ENCODE measurements around the gene SULT2B1.

SULT2B1 gene

DNA sequence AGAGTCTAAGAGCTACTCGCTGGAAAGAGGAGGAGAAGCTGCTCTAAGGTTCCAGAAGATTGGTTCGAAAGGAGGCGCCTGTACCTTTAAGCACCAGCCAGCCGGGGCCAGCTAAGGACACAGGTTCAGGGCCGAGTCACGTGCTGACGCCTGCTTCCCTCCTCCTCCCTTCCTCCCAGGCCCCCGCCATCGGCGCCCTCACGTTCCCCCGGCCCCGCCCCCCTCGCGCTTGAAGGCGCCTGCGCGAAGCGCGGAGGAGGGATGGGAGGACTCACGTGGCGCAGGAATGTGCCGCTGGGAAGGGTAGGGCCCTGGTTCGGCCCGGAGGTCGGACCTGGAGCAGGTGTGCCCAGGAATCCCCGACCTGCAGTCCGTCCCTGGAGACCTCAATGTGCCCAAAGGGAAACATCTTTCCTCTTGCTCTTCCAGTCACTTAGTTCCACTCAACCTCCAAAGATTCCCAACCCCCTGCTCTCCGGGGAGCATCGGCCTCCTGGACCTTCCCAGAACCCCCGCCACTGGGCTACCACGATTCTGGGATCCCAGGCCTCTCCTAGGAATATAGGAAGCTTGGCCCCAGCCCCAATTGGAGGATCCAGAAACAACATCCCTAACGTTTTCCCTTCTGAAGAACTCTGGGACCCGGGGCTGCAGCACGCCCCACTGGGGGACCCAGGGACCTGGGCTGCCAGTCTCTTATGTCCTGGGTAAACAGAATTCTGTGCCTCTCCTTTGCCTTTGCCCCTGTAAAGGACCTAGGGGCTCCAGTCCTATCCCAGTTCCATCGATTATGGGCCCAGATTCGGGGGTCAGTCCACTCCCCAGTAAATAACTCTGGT, 82.7 kb downstream of the SULT2B1 start:
- DNase-seq (ENCODE audit: low spot score) = peak; percentile 96

DNA sequence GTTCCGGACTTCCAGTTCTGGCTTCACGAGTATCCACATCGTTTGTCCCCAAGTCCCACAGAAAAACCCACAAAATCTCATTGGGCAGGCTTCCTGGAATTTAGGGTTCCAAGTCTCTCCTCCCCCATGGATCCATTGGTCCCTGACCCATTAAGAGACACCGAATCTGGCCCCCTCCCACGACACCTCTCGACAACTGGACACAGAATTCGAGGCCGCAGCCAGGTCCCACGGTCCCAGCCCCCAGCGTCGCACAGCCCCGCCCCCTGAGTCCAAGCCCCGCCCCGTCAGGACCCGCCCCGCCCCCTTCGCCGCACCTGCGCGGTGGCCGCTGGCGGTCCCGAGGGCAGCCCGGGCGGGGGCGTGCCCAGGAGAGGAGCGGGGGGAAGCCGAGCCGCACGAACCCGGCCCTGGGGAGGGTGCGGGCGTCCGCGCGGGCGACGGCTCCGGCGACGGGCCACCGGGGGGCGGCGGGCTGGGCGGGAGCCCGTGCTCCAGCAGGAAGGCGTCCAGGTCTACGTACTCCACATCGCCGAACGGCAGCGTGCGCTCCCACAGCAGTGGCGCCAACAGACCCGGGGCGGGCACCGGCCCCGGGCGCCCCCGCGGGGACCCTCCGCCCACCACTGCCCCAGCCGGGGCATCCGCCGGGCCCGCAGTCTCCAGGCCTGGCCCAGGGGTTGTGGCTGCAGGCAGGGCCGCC, 83.4 kb downstream of the SULT2B1 start:
- DNase-seq (ENCODE audit: low spot score) = peak; percentile 86

DNA sequence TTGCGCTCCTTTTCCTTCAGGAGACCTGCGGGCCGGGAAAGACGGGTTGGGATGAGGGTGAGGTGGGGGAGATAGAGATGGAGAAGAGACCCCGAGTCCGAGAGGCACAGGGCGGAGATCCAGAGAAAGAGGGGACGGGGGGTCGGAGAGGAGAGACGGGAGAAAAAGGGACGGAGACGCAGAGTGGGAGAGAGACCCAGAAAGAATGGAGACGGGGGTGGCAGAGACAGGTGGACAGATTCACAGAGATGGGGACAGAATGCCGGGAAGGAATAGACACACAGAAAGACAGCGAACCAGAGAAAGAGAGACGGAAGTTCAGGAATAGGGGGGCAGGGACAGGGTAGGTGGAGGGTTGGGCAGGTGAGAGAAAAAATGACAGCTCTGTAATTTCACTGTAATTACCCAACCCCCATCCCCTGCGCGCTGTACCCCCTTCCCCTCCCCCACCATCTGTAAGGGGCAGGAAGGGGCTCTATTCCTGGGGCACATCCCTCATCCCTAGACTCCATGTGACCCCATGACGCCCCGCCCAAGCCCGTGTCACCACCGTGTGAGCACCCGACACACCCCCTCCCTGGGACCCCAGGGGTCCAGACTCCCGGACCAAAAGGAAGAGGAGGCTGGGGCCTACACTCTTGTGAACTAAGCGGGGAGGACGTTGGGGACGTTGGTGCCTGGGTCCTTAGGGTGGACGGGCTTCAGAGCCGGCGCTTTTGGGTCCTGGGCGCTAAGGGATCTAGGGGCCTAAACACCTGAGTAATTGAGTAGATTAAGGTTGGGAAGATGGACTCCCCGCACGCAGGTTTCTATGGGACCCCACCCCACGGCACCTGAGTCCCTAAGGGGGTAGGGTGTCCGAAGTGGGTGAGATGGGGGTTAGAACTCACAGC, 84.2 kb downstream of the SULT2B1 start:
- DNase-seq (ENCODE audit: low spot score) = no peak

DNA sequence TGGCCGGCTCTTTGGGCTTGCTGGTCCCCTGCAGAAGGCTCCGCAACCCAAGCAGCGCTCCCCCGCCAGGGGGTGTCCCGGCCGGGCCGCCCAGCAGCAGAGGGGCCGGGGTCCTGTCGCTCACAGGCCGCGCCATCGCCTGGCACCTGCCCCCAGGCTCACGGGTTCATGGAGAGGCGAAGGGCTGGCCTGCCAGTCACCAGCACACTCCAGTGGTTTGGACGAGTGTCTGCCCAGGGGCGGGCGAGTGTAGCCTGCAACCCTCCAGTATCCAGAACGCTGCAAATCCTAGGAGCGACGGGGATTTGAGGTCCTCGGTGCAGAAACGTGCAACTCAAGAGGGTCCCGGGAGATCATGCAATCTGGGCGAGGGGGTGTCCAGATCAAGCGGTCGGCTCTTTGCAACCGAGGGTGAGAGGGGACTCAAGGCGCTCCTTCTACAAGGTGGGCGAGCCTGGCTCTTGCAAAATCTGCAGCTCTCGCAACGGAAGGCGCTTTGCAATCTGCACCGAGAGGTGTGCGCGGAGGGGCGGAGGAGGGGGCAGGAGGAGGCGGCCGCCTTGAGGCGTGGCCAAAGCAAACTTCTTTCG, 85.0 kb downstream of the SULT2B1 start, which contains the start of gene DBP:
Gene DBP (minus strand): TSS at position 521 of the 590 bp plus-strand sequence. CDS start 385 bp downstream, at position 136.
- DNase-seq (ENCODE audit: low spot score) = no peak

DNA sequence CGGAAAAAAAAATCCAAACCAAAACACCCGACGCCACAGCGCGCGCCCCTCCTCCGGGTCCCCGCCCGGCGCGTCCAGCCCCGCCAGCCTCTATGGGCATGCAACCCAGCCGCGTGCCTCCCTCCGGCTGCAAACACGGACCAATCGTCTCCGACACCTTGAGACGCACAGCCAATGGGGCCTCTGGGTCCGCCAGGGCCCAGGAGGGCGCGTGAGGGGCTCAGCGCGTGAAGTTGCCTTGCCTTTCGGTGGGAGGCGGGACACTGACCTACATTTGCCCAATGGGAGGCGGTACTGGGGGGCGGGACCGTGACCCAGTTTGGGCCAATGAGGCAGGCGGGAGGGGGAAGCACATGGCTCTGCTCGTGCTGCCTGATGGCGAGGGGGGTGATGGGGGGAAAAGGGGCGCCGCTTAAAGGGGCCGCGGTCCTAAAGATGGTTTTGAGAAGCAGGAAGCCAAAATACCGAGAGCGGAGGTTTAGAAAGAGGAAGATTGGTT, 85.5 kb downstream of the SULT2B1 start:
- peak; percentile 97 for DNase-seq (ENCODE audit: low spot score)

DNA sequence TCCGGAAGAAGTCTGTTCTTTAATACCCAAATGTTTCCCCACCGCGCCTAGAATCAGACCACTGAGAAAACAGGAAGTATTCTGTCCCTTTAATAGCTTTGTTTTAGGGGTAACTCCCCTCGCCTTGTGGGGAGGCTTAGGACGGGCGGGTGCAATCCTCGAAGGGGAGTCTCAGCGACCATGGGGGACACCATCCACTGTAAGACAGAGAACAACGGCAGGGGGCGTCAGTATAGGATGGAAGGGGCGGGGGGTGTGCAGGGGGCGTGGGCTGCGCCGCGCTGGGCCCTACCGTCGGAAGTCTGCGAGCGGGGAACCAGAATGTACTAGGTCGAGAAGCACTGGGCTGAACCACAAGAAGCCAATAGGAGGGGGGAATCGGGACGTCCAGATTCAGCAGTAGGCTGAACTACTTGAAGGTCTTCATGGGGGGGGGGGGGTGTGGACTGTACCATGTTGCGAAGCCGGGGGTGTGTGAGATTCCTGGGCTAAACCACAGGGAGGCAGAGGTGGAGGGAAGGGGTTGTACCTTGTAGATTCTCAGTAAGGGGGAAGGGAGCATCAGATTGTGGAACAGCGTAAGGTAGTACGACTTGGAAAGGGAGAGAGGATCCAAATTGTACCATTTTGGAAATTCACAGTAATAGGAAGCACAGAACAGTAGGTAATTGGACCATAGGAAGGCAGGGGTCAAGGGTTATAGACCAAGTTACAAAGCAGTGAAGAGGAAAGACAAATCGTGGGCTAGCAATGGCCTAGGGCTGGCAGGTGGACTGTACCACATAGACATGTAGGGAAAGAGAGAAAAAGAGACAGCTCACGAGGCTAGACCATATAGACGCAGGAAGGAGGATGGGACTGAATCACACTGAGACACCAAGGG, 86.2 kb downstream of the SULT2B1 start:
- DNase-seq (ENCODE audit: low spot score) = peak; percentile 78

DNA sequence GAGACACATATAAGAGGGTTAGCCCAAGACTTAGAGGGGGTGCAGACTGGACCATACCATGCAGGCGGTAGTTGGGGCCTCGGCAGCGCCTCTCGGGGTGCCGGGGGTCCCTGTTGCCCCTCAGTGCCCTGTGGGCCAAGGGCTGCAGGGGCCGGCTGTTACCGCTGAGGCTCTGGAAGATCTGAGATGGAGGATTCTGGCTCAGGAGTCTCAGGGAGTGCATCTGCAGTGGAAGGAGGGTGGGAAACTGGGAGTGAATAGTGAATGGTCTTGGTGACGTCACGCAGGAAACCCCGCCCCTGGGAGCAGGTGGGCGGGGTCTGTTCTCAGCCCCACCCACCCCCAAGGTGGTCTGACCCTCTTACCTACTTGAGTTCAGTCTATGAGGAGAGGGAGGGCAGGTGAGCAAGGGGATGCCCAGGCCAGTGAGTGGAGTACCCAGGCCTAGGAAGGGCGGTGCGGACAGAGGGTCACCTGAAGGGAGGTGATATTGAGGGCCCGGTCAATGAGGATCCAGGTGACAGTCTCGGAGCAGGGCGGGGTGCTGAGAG, 86.9 kb downstream of the SULT2B1 start:
- DNase-seq (ENCODE audit: low spot score) = no peak

DNA sequence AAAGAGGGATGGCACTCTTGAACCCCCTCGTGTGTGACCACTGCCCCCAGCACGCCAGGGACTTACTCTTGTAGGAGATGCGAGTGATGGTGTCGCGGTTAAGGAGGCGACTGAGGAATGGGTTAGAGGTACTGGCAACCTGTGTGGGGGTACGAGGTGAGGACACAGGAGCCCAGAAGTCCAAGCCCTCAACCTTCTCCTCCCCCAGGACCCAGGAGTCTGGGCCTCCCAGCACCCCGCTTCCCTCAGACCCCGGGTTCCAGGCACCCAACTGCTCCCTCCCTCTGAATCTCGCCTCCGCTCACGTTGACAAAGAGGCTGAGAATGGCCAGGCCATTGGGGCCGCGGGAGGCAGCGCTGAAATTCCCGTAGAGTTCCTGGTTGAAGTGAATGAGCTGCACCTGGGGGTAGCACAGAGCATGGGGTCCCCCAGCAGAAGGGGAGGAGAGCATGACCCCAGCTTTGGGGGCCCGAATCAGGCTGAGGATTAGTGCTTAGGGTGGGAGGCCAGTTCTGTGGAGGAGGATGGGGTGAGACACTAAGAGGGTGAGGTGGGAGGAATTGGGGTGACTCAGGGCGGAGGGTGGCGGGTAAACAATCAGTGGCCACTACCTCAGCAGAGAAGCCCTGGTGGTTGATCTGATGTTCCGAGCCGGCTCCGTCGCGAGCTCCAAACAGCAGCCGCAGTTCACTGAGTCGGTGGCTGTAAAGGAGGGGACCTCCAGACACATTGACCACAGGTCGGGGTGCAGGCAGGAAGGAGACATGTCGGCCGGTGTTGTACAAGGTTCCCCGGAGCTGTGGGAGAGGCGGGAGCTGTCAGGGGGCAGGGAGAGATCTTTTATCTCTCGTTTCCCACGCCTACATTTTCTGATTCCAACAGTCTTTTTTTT, 87.8 kb downstream of the SULT2B1 start:
- DNase-seq (ENCODE audit: low spot score) = no peak

DNA sequence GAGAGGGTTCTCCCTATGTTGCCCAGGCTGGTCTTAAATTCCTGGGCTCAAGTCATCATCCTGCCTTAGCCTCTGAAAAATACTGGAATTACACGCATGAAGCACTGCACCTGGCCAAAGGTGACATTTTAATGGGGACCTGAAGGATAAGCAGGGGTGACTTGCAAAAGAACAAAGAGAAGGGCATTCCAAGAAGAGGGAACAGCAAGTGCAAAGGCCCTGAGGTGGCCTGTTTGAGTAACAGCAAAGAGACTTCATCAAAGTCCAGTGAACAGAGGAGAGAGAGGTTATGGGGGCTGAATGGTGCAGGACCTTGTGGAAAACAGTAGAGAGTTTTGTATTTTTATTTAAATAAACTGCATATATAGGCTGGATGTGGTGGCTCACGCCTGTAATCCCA, 89.9 kb downstream of the SULT2B1 start:
- DNase-seq (ENCODE audit: low spot score) = no peak

DNA sequence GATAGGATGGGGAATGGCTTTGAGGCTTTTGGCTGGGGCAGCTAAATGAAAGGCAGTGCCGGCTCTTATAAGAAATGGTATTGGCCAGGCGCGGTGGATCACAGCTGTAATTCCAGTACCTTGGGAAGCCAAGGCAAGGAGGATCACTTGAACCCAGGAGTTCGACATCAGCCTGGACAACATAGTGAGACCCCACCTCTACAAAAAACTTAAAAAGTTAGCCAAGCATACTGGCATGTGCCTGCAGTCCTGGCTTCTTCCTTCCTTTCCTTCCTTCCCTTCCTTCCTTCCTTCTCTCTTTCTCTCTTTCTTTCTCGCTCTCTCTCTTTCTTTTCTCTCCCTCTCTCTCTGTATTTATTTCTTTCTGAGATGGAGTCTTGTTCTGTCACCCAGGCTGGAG, 90.9 kb downstream of the SULT2B1 start:
- no peak for DNase-seq (ENCODE audit: low spot score)

DNA sequence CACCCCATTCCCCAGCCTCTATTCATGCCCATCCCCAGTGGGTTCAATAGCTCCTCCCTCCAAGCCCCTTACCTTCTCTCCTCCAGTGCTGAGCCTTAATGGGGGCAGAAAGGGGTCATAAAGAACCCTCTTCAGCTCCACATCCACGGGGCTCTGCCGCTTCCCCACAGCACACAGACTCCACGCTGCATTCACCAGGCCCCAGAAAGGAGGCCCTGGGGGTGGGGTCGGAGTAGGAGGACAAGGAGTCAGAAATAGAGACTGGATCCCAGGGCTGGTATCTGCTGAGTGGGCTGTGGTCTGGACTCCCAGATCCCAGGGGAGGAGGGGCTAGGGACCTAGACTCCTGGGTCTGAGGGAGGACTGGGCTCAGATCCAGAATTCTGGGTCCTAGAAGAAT, 92.4 kb downstream of the SULT2B1 start:
- no peak for DNase-seq (ENCODE audit: low spot score)

DNA sequence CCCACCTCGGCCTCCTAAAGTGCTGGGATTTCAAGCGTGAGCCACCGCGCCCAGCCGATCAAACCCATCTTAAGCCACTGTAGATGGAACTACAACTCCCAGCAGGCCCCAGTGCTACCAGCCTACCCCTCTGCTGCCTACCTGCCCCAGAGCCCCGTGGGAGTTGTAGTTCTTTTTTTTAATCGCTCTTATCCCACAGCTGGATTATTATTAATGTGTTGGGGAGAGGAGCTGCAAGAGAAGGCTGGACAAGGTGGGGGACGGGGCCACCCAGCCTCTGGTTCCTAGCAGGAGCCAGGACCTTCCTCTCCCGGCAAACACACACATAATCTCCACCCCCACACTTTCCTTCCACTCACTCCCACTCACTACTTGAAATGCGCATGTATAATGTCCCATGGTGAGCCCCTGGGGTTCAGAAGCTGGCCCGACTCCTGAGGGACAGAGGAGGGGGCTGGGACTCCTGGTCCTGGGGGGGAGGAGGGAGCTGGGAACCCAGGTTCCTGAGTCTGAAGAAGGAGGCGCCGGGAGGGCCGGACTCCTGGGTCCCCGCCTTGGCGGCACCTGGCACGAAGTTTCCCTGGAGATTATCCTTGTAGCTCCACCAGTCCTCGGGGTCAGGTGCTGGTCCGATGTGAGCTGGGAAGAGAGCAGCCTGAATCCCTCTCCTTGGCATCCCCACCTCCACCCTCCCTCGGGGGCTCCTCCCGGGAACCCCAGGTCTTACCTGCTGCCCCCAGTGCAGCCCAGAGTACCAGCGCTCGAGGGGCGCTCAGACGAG, 93.1 kb downstream of the SULT2B1 start:
- no peak for DNase-seq (ENCODE audit: low spot score)

DNA sequence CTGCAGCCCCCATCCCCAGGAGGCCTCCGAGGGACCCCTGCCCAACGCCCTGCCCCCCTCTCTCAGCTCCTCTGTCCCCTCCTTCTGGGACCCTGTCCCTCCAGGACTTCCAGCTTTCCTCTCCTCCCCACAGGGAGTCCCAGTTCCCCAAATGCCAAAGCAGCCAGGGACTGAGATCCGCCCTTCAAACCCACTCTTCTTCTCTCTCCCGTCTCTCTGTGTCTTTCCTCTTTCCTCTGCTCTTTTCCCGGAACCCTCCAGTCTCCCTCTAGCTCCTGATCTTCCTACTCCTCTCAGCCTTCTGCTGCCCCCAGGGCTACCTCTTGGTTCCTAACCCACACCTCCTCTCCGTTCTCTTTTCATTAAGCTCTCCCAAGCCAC, 93.6 kb downstream of the SULT2B1 start:
- no peak for DNase-seq (ENCODE audit: low spot score)

DNA sequence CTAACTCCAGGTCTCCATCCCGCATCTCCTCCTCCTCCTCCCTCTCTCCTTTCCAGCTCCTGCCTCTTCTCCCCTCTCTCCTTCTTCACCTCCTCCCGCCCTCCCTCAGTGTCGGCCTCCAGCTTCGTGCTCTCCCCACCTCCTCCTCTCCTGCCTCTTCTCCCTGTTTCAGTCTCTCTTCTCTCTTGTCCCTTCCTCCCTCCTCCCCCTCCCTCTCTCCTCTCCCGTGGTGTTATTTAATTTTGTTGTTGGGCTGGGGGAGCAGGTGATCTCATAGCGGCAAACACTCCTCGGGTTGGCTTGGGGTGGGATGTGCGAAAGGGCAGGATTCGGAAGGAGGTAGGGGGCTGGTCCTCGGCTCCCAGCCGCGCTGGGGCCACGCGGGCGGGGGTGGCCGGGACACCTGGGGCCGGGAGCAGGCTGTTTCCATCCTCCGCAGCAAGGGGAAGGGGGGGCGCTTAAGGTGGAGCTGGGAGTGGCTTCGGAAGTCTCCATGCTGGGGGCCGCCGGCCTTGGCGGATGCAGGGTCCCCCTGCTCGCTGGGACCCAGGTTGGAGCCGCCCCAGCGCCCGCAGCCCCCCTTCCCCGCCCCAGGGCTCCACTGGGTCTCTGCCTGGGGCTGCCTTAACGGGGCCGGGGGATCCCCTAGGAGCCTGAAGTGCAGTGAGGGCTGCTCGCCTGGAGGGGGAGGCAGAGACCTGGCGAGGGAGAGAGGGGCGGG, 94.2 kb downstream of the SULT2B1 start, which contains the start of gene CA11:
Gene CA11 (minus strand): TSS at position 187 of the 721 bp plus-strand sequence. CDS start 555 bp downstream, outside the sequence.
- DNase-seq (ENCODE audit: low spot score) = peak; percentile 96

DNA sequence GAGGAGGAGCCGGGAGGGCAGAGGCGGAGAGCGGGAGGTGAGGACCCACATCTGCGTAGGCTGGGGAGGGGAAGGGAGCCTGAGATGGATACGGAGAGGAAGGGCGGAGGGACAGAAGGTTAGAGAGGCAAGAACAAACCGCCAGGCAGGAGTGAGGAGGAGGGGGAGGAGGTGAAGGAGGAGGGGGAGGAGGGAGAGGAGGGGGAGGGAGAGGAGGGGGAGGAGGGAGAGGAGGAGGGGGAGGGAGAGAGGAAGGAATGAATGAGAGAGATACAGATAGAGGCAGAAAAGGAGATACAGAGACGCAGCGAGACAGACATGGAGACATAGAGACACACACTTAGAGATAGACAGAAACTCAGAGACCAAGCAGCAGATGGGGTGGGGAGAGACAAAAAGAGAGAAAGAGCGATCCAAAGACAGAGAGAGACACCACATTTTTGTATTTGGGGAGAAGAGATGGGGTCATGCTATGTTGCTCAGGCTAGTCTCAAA, 94.8 kb downstream of the SULT2B1 start:
- no peak for DNase-seq (ENCODE audit: low spot score)

DNA sequence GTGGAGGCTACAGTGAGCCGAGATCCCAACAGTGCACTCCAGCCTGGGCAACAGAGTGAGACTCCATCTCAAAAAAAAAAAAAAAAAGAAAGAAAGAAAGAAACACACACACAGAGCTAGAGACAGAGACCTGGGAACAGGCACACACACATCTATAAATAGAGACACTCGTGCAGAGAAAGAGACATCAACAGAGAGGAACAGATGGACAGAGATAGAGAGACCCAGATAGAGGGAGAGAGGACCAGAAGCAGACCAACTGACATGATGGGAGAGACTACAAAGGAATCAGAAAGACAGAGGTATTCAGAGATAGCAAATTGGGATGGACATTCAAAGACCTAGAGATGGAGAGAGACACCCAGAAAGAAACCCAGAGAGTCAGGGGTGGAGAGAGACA, 96.2 kb downstream of the SULT2B1 start:
- no peak for DNase-seq (ENCODE audit: low spot score)

All from HuH-7.5 (cell line).